ENCODE results near the gene SLC36A4.
"Not testable (repeated sequence)": the region's sequence is repeated elsewhere in the genome, so short reads cannot be mapped to it uniquely, and the experiment has no call there.

Gene SLC36A4

DNA sequence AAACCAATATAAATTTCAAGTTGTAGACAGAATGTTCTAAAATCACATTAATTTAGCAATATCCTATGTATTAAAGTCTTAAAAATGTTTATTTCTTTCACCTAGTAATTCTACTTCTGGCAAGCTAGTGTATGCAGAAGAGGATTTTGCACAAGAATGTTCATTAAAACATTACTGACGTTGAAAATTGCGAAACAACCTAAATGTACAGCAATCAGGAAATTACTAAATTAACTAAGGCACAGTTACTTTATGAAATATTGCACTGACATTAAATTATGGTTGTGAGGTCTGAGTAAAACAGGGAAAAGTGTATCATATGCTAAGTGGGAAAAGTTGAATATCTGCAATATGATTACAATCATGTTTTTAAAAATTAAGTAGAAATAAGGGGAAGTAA lies 4.1 kb downstream of the SLC36A4 start:
- H3K27ac ChIP-seq, result no peak overlapping the region
- TF ChIP-seq ZFX (IDR thresholded peaks at IDR 0.05), result no peak
- TF ChIP-seq, protein P1, sequence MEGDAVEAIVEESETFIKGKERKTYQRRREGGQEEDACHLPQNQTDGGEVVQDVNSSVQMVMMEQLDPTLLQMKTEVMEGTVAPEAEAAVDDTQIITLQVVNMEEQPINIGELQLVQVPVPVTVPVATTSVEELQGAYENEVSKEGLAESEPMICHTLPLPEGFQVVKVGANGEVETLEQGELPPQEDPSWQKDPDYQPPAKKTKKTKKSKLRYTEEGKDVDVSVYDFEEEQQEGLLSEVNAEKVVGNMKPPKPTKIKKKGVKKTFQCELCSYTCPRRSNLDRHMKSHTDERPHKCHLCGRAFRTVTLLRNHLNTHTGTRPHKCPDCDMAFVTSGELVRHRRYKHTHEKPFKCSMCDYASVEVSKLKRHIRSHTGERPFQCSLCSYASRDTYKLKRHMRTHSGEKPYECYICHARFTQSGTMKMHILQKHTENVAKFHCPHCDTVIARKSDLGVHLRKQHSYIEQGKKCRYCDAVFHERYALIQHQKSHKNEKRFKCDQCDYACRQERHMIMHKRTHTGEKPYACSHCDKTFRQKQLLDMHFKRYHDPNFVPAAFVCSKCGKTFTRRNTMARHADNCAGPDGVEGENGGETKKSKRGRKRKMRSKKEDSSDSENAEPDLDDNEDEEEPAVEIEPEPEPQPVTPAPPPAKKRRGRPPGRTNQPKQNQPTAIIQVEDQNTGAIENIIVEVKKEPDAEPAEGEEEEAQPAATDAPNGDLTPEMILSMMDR (conservative IDR thresholded peaks at IDR 0.05), result no peak

DNA sequence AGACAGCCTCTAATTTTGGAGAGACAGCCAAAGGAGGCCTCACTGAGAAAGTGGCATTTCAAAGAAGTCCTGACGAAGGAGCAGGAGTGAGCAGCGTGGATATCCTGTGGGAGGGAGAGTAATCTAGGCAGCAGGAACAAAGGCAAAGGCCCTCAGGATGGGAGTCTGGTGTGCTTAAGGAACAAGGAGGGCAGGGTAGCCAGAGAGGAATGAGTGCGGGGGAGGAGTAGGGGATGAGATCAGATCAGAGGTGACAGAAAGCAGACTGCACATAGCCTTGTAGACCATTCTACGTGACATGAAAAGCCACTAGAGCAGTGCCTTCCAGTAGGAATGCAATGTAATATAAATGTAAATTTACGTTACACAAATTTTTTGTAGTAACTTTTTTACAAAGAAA lies 5.6 kb downstream of the SLC36A4 start:
- TF ChIP-seq ZFX (IDR thresholded peaks at IDR 0.05), result no peak
- TF ChIP-seq, protein P1 (conservative IDR thresholded peaks at IDR 0.05), result no peak
- H3K27ac ChIP-seq, result no peak overlapping the region; the same call in 1 of the 2 replicates

DNA sequence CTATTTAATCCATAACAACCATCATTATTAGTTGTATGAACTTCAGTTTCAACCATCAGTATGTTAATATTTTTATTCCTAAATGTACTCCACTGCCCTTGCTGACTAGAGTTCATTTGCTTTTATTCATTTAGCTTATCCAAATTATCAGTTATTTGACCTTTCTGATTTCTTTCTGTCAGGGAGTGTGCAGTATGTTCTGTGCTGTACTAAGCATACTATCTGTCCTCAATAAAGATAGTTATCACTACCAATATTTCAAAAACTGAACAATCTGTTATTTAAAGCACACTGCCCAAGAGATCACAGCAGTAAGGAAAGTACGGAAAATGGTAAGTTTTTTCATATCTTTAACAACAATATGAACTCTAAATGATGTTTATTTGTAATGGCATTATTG lies 8.3 kb downstream of the SLC36A4 start:
- no peak for TF ChIP-seq ZFX (IDR thresholded peaks at IDR 0.05)
- TF ChIP-seq, protein P1 (conservative IDR thresholded peaks at IDR 0.05), result no peak
- peak overlapping the region; percentile 80 for H3K27ac ChIP-seq

DNA sequence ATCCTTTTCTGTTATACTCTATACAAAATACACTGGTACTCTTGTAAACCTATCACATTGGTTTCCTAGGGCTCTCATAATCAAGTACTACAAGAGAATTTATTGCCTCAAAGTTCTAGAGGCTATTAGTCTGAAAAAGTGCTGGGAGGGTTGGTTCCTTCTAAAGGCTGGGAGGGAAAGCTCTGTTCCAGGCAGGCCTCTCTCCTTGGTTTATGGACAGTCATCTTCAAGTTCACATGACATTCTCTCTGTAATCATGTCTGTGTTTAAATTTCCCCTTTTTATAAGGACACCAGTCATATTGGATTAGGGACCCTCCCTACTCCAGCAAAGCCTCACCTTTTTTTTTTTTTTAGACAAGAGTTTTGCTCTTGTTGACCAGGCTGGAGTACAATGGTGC lies 9.1 kb downstream of the SLC36A4 start:
- H3K27ac ChIP-seq, result peak overlapping the region; percentile 80
- no peak for TF ChIP-seq ZFX (IDR thresholded peaks at IDR 0.05)
- TF ChIP-seq, protein P1 (conservative IDR thresholded peaks at IDR 0.05), result no peak

DNA sequence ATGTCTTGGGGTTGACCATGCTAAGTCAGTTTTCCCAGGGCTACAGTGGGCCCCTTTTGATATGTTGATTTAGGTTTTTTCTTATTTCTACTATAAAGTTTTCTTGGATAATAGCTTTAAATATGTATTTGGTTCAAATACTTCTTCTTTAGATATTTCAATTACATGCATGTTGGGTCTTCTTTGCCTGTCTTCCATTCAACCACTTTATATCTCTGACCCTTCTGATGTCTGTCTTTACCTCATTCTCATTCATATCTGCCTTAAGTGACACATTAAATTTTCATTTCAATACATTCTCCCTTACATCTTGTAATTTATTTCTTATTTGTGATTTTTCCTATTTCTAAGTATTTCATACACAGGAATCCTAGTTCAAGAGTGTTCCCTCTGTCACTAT lies 10.5 kb downstream of the SLC36A4 start:
- TF ChIP-seq, protein P1 (conservative IDR thresholded peaks at IDR 0.05), result no peak
- TF ChIP-seq ZFX (IDR thresholded peaks at IDR 0.05), result no peak
- H3K27ac ChIP-seq, result no peak overlapping the region

DNA sequence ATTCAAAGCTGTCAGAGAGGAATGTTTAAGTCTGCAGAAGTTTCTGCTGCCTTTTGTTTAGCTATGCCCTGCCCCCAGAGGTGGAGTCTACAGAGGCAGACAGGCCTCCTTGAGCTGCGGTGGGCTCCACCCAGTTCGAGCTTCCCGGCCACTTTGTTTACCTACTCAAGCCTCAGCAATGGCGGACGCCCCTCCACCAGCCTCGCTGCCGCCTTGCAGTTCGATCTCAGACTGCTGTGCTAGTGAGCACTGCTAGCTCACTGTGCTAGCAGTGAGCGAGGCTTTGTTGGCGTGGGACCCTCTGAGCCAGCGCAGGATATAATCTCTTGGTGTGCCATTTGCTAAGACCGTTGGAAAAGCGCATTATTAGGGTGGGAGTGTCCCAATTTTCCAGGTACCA lies 19.9 kb downstream of the SLC36A4 start:
- not testable (repeated sequence) for H3K27ac ChIP-seq

DNA sequence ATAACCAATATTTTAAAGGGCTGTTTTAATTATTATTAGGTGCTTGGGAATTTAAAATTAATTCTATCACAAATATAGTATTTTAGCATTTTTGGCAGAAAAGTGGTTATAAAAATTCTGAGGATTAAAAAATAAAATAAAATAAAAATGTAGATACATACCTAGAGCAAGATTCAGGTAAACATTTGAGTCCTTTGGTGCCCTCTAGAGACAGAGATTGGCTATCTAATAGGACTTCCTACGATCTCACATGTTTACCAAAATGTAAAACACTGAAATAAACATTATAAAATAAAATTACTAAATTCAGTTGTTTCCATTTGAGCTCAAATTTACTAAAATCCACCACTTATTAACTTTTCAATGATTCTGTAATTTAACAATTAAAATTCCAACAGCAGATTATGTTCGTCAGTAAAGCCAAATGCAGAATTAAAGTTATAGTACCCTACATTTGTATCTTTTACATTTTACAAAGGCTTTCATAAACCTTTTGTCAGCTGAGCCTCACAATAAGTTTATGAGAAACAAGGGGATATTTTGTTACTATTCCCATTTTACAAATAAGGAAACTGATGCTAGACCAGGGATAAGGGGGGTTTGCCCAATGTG lies 27.7 kb downstream of the SLC36A4 start:
- H3K27ac ChIP-seq, result no peak overlapping the region
- TF ChIP-seq, protein P1 (conservative IDR thresholded peaks at IDR 0.05), result peak; percentile 79
- TF ChIP-seq ZFX (IDR thresholded peaks at IDR 0.05), result no peak

DNA sequence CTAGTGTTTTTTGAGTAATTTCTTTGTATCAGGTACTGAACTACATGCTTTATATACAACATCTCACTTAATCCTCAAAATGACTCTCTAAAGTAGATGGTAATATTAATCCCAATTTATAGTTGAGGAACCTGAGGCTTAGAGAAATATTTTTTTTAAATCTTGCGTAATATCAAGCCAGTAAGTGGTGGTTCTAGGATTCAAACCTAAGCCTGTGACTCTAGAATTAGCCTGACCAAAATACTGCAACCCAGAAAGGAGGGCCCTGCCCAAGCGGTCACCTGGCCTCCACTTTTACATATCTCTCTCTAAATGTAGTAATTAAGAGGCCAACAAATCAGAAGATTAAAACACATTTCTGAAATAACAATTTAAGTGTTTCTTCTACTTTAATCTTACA lies 28.6 kb downstream of the SLC36A4 start:
- TF ChIP-seq, protein P1 (conservative IDR thresholded peaks at IDR 0.05), result no peak
- no peak for TF ChIP-seq ZFX (IDR thresholded peaks at IDR 0.05)
- H3K27ac ChIP-seq, result no peak overlapping the region

Measured in C4-2B (cell line).